GM12878 (cell line): Measurements from ENCODE around the gene EXOC3L1. TPM values are rescaled to one million over a fixed set of nuclear protein-coding genes. Genes with fewer than 3 reads are reported as not detected.

ENCODE experiments used
- ATAC-seq: fragments of 200-7000 bp; cut with Tn5 transposase; 3 replicates; pipeline ENCODE4 v1.9.1; 2020; ENCODE audit warnings: mild to moderate bottlenecking, moderate library complexity
- BruUV-seq: library from RNA; stranded (reverse); fragments of 400-500 nt; replicated peaks from 2 replicates; lab custom pipeline; 2021; lab: Mats Ljungman, UMichigan
- CTCF ChIA-PET: fragments of 300-600 bp; sonication (Branson Sonifier 250); formaldehyde crosslinking; extraction: SDS; loops from one replicate; lab custom pipeline; 2021; ENCODE audit warnings: inconsistent platforms; lab: Yijun Ruan, JAX
- POLR2A ChIA-PET: fragments of 350-600 bp; formaldehyde crosslinking; extraction: SDS; loops from one replicate; lab custom pipeline; 2021; ENCODE audit warnings: inconsistent platforms; lab: Charles Lee
- RAD21 ChIA-PET: fragments of 300-600 bp; sonication (Branson Sonifier 250); formaldehyde crosslinking; loops from one replicate; lab custom pipeline; 2023; ENCODE audit warnings: antibody characterized with exemption; ENCODE audit not compliant: unreplicated experiment; lab: Charles Lee
- SMC1A ChIA-PET: fragments of 300-600 bp; sonication (Branson Sonifier 250); formaldehyde crosslinking; loops from one replicate; lab custom pipeline; 2023; ENCODE audit not compliant: unreplicated experiment, uncharacterized antibody; lab: Charles Lee
- DNase-seq: peaks from one replicate; pipeline ENCODE4 v3.0.0-alpha.2; 2011; ENCODE audit warnings: low read depth, low spot score
- FAIRE-seq: peaks from 3 replicates; lab custom pipeline; 2011; peaks lifted over from hg19 to GRCh38; lab: Jason Lieb, UNC
- H2AFZ ChIP-seq: 2 replicates; pipeline ENCODE4 v1.6.0; 2011; ENCODE audit warnings: low read depth, low read length, control low read depth; ENCODE audit not compliant: control insufficient read depth
- H3K27ac ChIP-seq: 2 replicates; pipeline ENCODE4 v1.5.1; 2011; ENCODE audit warnings: control low read depth; ENCODE audit not compliant: control insufficient read depth, insufficient read depth
- H3K27me3 ChIP-seq, 2 experiments: replicated peaks in 1 of 2; 2 replicates each; pipeline versions ENCODE4 v1.6.0 to v1.6.1; 2011; ENCODE audit warnings: low read length in 1 of 2; ENCODE audit not compliant: control insufficient read depth in 2 of 2, insufficient read depth in 2 of 2
- H3K36me3 ChIP-seq, 2 experiments: 2 replicates each; pipeline ENCODE4 v1.5.1; 2011; ENCODE audit warnings: low read length in 1 of 2; ENCODE audit not compliant: control insufficient read depth in 2 of 2, insufficient read depth in 2 of 2
- H3K4me1 ChIP-seq: 2 replicates; pipeline ENCODE4 v1.6.1; 2011; ENCODE audit warnings: mild to moderate bottlenecking, low read length, moderate library complexity, mixed read lengths; ENCODE audit not compliant: control insufficient read depth, insufficient read depth
- H3K4me2 ChIP-seq: 2 replicates; pipeline ENCODE4 v1.6.0; 2011; ENCODE audit warnings: control low read depth; ENCODE audit not compliant: control insufficient read depth, insufficient read depth
- H3K4me3 ChIP-seq: fragments of 200-600 bp; sonication (generic); 2 replicates; pipeline ENCODE4 v1.5.1; 2016
- H3K79me2 ChIP-seq: 2 replicates; pipeline ENCODE4 v1.6.0; 2011; ENCODE audit warnings: low read length; ENCODE audit not compliant: control insufficient read depth, insufficient read depth
- H3K9ac ChIP-seq: 2 replicates; pipeline ENCODE4 v1.8.0; 2011; ENCODE audit warnings: low read length, control low read depth, mixed read lengths; ENCODE audit not compliant: control insufficient read depth, insufficient read depth
- H3K9me3 ChIP-seq: replicated peaks from 3 replicates; pipeline ENCODE4 v1.5.1; 2011; ENCODE audit warnings: mild to moderate bottlenecking, low read length; ENCODE audit not compliant: control insufficient read depth, insufficient read depth
- H4K20me1 ChIP-seq: 2 replicates; pipeline ENCODE4 v1.6.0; 2011; ENCODE audit not compliant: control insufficient read depth, insufficient read depth
- RAD21 ChIP-seq: IDR thresholded peaks from 2 replicates; pipeline ENCODE4 v1.6.1; 2011; ENCODE audit warnings: mild to moderate bottlenecking, low read depth, low read length, moderate library complexity; ENCODE audit not compliant: insufficient read depth
- RFX5 ChIP-seq: IDR thresholded peaks from 2 replicates; pipeline ENCODE4 v1.6.1; 2011; ENCODE audit warnings: low read depth, low read length, improper control_type of control experiment
- SPI1 ChIP-seq: IDR thresholded peaks from 2 replicates; pipeline ENCODE4 v1.6.1; 2011; ENCODE audit warnings: low read depth, mild to moderate bottlenecking, low read length, moderate library complexity, borderline replicate concordance; ENCODE audit not compliant: insufficient read depth
- SUZ12 ChIP-seq: fragments of 200-600 bp; sonication (generic); IDR thresholded peaks from one replicate; pipeline ENCODE4 v1.6.1; 2018; ENCODE audit warnings: antibody characterized with exemption, mild to moderate bottlenecking; ENCODE audit not compliant: unreplicated experiment
- WGBS: methylation state at CpG from one replicate; pipeline ENCODE4 v1.1.6; 2016; ENCODE audit warnings: low lambda C conversion rate; ENCODE audit not compliant: insufficient replicate concordance, insufficient coverage; ENCODE audit errors: missing lambda C conversion rate; 5-methylcytosine and 5-hydroxymethylcytosine counted together
- in situ Hi-C: fragments of 300-500 bp; cut with MboI; formaldehyde crosslinking; loops from 9 replicates; pipeline ENCODE4 v1.14.3; 2018; ENCODE audit warnings: mixed read lengths
- intact Hi-C: fragments of 100-400 bp; cut with micrococcal nuclease; formaldehyde crosslinking; loops from one replicate; pipeline ENCODE4 v1.14.2; 2022; ENCODE audit not compliant: unreplicated experiment
- polyA plus RNA-seq, 11 experiments: library from polyadenylated mRNA; depleted of rRNA in 4 of 11; unstranded in 6 of 11; stranded (reverse) in 5 of 11; fragments of >200 nt; fragmentation: Nextera tagmentation in 4 of 11; fragmentation: Illumina TruSeq in 1 of 11; extraction: Ambion mirVana in 4 of 11; extraction: Trizol in 1 of 11; gene quantifications; 1 replicate in 1 of 11; 2 replicates in 10 of 11; pipeline versions ENCODE4 v1.2.1 to v1.2.3, GENCODE V29; 2011 to 2016; ENCODE audit warnings: inconsistent platforms in 2 of 11, missing spikeins in 2 of 11, low read depth in 1 of 11
- total RNA-seq, 4 experiments: library from RNA; depleted of rRNA in 3 of 4; stranded (reverse); fragments of >200 nt in 3 of 4; fragmentation: Illumina TruSeq in 1 of 4; extraction: Trizol in 1 of 4; gene quantifications; 2 replicates each; pipeline versions ENCODE4 v1.2.1 to v1.2.3, GENCODE V29; 2013 to 2021
- TF ChIP-seq, protein P1 (sequence below): IDR thresholded peaks from 2 replicates; pipeline ENCODE4 v1.6.1; 2012; ENCODE audit warnings: improper control_type of control experiment, low read depth, low read length; ENCODE audit not compliant: insufficient replicate concordance
- TF ChIP-seq, protein P2 (sequence below): IDR thresholded peaks from 2 replicates; pipeline ENCODE4 v1.6.1; 2011; ENCODE audit warnings: low read depth, mild to moderate bottlenecking, low read length, moderate library complexity, borderline replicate concordance; ENCODE audit errors: extremely low read depth

The EXOC3L1 gene
- total and polyA plus RNA-seq, 10 of the 15 experiments (the other 5 are each of a cell fraction or from before 2014, with no cell fraction given), result 0.07 to 0.42 TPM; not detected in 8

DNA sequence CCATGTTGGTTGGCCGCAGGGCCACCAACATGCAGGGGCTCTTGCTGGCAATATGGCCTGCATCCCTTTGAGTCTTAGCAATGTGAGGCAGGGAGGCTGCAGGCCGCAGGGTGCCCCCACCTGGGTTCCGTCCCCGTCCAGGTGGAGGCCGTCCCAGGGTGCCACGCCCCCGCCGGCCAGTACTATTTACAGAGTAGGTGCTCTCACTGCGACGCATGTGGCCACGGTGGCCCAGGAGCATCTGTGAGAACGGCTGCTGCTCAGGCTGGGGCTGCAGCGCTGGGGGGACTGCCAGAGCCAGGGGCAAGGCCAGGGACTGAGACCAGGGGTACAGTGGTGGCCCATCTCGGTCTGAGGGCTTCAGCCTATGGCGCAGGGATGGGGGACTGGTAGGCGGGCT, 9.8 kb downstream of the EXOC3L1 start:
- in situ Hi-C loops (no loop called here), intact Hi-C loops (no loop called here)
- Histone ChIP-seq H3K79me2 (peaks cover 5% of the 10 kb centered on the region), H4K20me1 (no peaks in the 10 kb centered on the region; the same call in 1 of the 2 replicates), H3K9ac (no peak overlapping the region), H3K4me1 (peaks cover 13% of the 10 kb centered on the region)
- no peak for ATAC-seq
- RAD21 ChIA-PET, result interaction anchor here (1.0 to 1.1 kb wide), 2 partner anchors 9 to 25 kb away, joined by 4 to 7 read pairs; no protein-coding TSS in a partner anchor
- TF ChIP-seq SUZ12 (no peak), SPI1 (no peak)
- TF ChIP-seq, all 136 proteins: peak for 0
- Histone ChIP-seq H3K27ac (no peak overlapping the region), H2AFZ (no peak overlapping the region), H3K36me3 (no peaks in the 10 kb centered on the region), H3K4me3 (no peak overlapping the region), H3K4me2 (no peak overlapping the region), H3K9me3 (no peaks in the 10 kb centered on the region), H3K27me3 (peaks cover 0 to 3% of the 10 kb centered on the region in 2 experiments; a peak in 2 of 4 replicates)
- DNase-seq (no peak), FAIRE-seq (no peak)
- CTCF ChIA-PET, result interaction anchor here (1.0 to 3.2 kb wide), 8 partner anchors 9 to 163 kb away, joined by 3 to 28 read pairs (median 4); partner anchors contain the start of genes FBXL8, NOL3 and TRADD
- SMC1A ChIA-PET, result interaction anchor here (1.1 to 1.5 kb wide), 2 partner anchors 17 to 162 kb away, joined by 3 to 5 read pairs; no protein-coding TSS in a partner anchor
- WGBS, result 90% methylated on average over 15 of the region's 16 CpGs
- BruUV-seq, result no TSS peak
- POLR2A ChIA-PET, result no interaction called here

DNA sequence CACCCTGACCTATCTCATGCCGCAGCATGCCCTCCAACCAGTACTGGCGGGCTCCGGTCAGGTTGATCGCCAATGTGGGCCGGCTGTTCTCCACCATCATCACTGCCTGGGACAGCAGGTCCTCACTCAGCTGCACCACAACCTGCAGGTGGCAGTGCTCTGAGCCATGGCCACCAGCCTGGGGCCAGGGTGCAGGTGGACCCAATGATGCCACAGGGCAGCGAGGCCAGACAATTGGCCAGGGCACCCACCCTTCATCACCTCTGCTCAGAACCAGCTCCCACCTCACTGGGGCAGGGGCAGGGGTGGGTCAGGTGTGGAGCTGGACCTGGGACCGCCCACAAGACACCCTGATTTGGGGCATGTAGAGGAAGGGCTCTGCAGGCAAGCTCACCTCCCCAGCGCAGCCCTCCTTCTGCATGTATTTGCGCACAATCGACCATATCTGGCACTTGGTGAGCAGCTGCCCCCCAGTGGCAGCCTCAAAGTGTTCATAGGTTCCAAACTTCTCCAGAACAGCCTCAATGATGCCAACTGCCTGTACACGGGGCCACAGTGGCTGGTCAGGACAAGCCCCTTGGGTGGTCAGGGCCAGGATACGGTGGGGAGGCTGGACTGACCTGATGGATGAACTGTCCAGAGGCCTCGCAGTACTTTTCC, 10.4 kb downstream of the EXOC3L1 start:
- H3K36me3 ChIP-seq, result no peaks in the 10 kb centered on the region
- no peaks in the 10 kb centered on the region for H3K27me3 ChIP-seq
- intact Hi-C loops (no loop called here), in situ Hi-C loops (no loop called here)
- CTCF ChIA-PET, result interaction anchor here (0.6 to 1.7 kb wide), 10 partner anchors 9 to 200 kb away, joined by 3 to 8 read pairs (median 4); partner anchors contain the start of genes FBXL8, NOL3 and TRADD
- WGBS, result 83% methylated on average over 12 of the region's 13 CpGs
- H3K9ac ChIP-seq, result no peak overlapping the region
- ATAC-seq (no peak), FAIRE-seq (no peak), DNase-seq (no peak)
- no peak overlapping the region for H3K27ac ChIP-seq
- no peak overlapping the region for H3K4me2 ChIP-seq
- no peaks in the 10 kb centered on the region; the same call in 1 of the 2 replicates for H4K20me1 ChIP-seq
- no peak overlapping the region for H3K4me3 ChIP-seq
- no TSS peak for BruUV-seq
- peaks cover 5% of the 10 kb centered on the region for H3K79me2 ChIP-seq
- RAD21 ChIA-PET, result interaction anchor here (0.6 to 1.1 kb wide), 4 partner anchors 8 to 82 kb away, joined by 4 to 7 read pairs (median 4); no protein-coding TSS in a partner anchor
- POLR2A ChIA-PET, result no interaction called here
- peaks cover 17% of the 10 kb centered on the region for H3K4me1 ChIP-seq
- H2AFZ ChIP-seq, result no peak overlapping the region
- H3K9me3 ChIP-seq, result no peaks in the 10 kb centered on the region
- SMC1A ChIA-PET, result interaction anchor here (0.7 to 1.1 kb wide), 2 partner anchors 17 to 19 kb away, joined by 3 read pairs; no protein-coding TSS in a partner anchor
- TF ChIP-seq, protein P1, sequence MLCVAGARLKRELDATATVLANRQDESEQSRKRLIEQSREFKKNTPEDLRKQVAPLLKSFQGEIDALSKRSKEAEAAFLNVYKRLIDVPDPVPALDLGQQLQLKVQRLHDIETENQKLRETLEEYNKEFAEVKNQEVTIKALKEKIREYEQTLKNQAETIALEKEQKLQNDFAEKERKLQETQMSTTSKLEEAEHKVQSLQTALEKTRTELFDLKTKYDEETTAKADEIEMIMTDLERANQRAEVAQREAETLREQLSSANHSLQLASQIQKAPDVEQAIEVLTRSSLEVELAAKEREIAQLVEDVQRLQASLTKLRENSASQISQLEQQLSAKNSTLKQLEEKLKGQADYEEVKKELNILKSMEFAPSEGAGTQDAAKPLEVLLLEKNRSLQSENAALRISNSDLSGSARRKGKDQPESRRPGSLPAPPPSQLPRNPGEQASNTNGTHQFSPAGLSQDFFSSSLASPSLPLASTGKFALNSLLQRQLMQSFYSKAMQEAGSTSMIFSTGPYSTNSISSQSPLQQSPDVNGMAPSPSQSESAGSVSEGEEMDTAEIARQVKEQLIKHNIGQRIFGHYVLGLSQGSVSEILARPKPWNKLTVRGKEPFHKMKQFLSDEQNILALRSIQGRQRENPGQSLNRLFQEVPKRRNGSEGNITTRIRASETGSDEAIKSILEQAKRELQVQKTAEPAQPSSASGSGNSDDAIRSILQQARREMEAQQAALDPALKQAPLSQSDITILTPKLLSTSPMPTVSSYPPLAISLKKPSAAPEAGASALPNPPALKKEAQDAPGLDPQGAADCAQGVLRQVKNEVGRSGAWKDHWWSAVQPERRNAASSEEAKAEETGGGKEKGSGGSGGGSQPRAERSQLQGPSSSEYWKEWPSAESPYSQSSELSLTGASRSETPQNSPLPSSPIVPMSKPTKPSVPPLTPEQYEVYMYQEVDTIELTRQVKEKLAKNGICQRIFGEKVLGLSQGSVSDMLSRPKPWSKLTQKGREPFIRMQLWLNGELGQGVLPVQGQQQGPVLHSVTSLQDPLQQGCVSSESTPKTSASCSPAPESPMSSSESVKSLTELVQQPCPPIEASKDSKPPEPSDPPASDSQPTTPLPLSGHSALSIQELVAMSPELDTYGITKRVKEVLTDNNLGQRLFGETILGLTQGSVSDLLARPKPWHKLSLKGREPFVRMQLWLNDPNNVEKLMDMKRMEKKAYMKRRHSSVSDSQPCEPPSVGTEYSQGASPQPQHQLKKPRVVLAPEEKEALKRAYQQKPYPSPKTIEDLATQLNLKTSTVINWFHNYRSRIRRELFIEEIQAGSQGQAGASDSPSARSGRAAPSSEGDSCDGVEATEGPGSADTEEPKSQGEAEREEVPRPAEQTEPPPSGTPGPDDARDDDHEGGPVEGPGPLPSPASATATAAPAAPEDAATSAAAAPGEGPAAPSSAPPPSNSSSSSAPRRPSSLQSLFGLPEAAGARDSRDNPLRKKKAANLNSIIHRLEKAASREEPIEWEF, result no peak
- TF ChIP-seq RFX5, result no peak
- TF ChIP-seq RAD21, result 0 out of 2 replicates have a peak, but pooled peaks have one; percentile 20
- TF ChIP-seq, protein P2, sequence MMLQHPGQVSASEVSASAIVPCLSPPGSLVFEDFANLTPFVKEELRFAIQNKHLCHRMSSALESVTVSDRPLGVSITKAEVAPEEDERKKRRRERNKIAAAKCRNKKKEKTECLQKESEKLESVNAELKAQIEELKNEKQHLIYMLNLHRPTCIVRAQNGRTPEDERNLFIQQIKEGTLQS, result no peak
